ENCODE results near the gene DAPL1. TPM values are rescaled to one million over a fixed set of nuclear protein-coding genes. Genes with fewer than 3 reads are reported as not detected.

DAPL1 gene
- total RNA-seq, 4 donors from 2014 or later = not detected

- no peak overlapping the region for H3K27ac ChIP-seq
- no peaks in the 10 kb centered on the region for H3K27me3 ChIP-seq
- H3K36me3 ChIP-seq = no peaks in the 10 kb centered on the region
- H3K4me3 ChIP-seq = no peak overlapping the region
- H3K4me1 ChIP-seq = no peaks in the 10 kb centered on the region
- intact Hi-C loops (cut with DNase I; ENCODE audit: low total_unique reads) = no loop called here
- DNase-seq = no peak
- no peaks in the 10 kb centered on the region for H3K9me3 ChIP-seq
- TF ChIP-seq CTCF (IDR thresholded peaks at IDR 0.05) = no peak
- no peak for TF ChIP-seq POLR2A (IDR thresholded peaks at IDR 0.05)
Measured at GRCh38 chr2:158805936-158806335, 10.8 kb downstream of the DAPL1 start.

- H3K27me3 ChIP-seq = no peaks in the 10 kb centered on the region
- H3K36me3 ChIP-seq = no peaks in the 10 kb centered on the region
- no peak overlapping the region for H3K27ac ChIP-seq
- no peaks in the 10 kb centered on the region for H3K9me3 ChIP-seq
- TF ChIP-seq POLR2A (IDR thresholded peaks at IDR 0.05) (no peak), CTCF (IDR thresholded peaks at IDR 0.05) (no peak)
- no peak overlapping the region for H3K4me3 ChIP-seq
- intact Hi-C loops (cut with DNase I; ENCODE audit: low total_unique reads) = no loop called here
- H3K4me1 ChIP-seq = no peaks in the 10 kb centered on the region
- peak in 1 of 2 donors; percentile 45 for DNase-seq
Measured at GRCh38 chr2:158806941-158807340, 11.8 kb downstream of the DAPL1 start.

GRCh38 chr2:158808426-158808825, 13.3 kb downstream of the DAPL1 start:
- TF ChIP-seq CTCF (IDR thresholded peaks at IDR 0.05) (no peak), POLR2A (IDR thresholded peaks at IDR 0.05) (no peak)
- H3K27ac ChIP-seq = no peak overlapping the region
- H3K4me3 ChIP-seq = no peak overlapping the region
- no peaks in the 10 kb centered on the region for H3K36me3 ChIP-seq
- DNase-seq = no peak
- no peaks in the 10 kb centered on the region for H3K4me1 ChIP-seq
- H3K9me3 ChIP-seq = no peaks in the 10 kb centered on the region
- intact Hi-C loops (cut with DNase I; ENCODE audit: low total_unique reads) = no loop called here
- no peaks in the 10 kb centered on the region for H3K27me3 ChIP-seq

GRCh38 chr2:158809816-158810215, 14.7 kb downstream of the DAPL1 start:
- Histone ChIP-seq H3K27ac (no peak overlapping the region), H3K36me3 (no peaks in the 10 kb centered on the region), H3K27me3 (no peaks in the 10 kb centered on the region), H3K4me3 (no peak overlapping the region), H3K4me1 (no peaks in the 10 kb centered on the region), H3K9me3 (no peaks in the 10 kb centered on the region)
- no peak for DNase-seq
- TF ChIP-seq CTCF (IDR thresholded peaks at IDR 0.05) (no peak), POLR2A (IDR thresholded peaks at IDR 0.05) (no peak)
- intact Hi-C loops (cut with DNase I; ENCODE audit: low total_unique reads) = no loop called here

- Histone ChIP-seq H3K9me3 (no peaks in the 10 kb centered on the region), H3K36me3 (no peaks in the 10 kb centered on the region), H3K27me3 (no peaks in the 10 kb centered on the region), H3K4me1 (no peaks in the 10 kb centered on the region), H3K27ac (peak overlapping the region; percentile 22 to 51), H3K4me3 (no peak overlapping the region)
- DNase-seq = peak; percentile 31 to 51
- TF ChIP-seq CTCF (IDR thresholded peaks at IDR 0.05) (no peak), POLR2A (IDR thresholded peaks at IDR 0.05) (no peak)
- intact Hi-C loops (cut with DNase I; ENCODE audit: low total_unique reads) = no loop called here
Measured at GRCh38 chr2:158810731-158811460, 15.8 kb downstream of the DAPL1 start.
